ENCODE measurements around the gene UFSP1. TPM values are rescaled to one million over a fixed set of nuclear protein-coding genes. Genes with fewer than 3 reads are reported as not detected.
A peak's percentile ranks its signal among the peaks of the same experiment; 100 is the strongest.

Gene UFSP1
- total and polyA plus RNA-seq, 2 experiments from 2014 or later: 3.9 to 16.0 TPM

GRCh38 chr7:100882785-100883526 is 6.6 kb downstream of the UFSP1 start:
- Histone ChIP-seq H3K9me3 (ENCODE audit: low read depth) (no peaks in the 10 kb centered on the region), H3K27me3 (no peaks in the 10 kb centered on the region), H3K4me1 (ENCODE audit: low read depth) (peaks cover 9% of the 10 kb centered on the region), H3K4me3 (no peak overlapping the region), H3K27ac (peak overlapping the region; percentile 54), H3K36me3 (peaks cover 59% of the 10 kb centered on the region)
- no peak for DNase-seq (ENCODE audit: low read depth in 1 of 2, low spot score in 1 of 2)
- no peak for TF ChIP-seq CTCF (IDR thresholded peaks at IDR 0.05; ENCODE audit: low read depth, low read length)

- Histone ChIP-seq H3K9me3 (ENCODE audit: low read depth) (no peaks in the 10 kb centered on the region), H3K27me3 (no peaks in the 10 kb centered on the region), H3K4me1 (ENCODE audit: low read depth) (peaks cover 9% of the 10 kb centered on the region), H3K4me3 (no peak overlapping the region), H3K27ac (no peak overlapping the region), H3K36me3 (peaks cover 52% of the 10 kb centered on the region)
- DNase-seq (ENCODE audit: low read depth in 1 of 2, low spot score in 1 of 2): no peak
- TF ChIP-seq CTCF (IDR thresholded peaks at IDR 0.05; ENCODE audit: low read depth, low read length): no peak
These were observed 7.3 kb downstream of the UFSP1 start for GRCh38 chr7:100882201-100882600.

GRCh38 chr7:100881136-100881535 is 8.4 kb downstream of the UFSP1 start:
- Histone ChIP-seq H3K4me3 (no peak overlapping the region), H3K27me3 (no peaks in the 10 kb centered on the region), H3K27ac (no peak overlapping the region), H3K36me3 (peaks cover 51% of the 10 kb centered on the region), H3K9me3 (ENCODE audit: low read depth) (no peaks in the 10 kb centered on the region), H3K4me1 (ENCODE audit: low read depth) (peaks cover 10% of the 10 kb centered on the region)
- TF ChIP-seq CTCF (IDR thresholded peaks at IDR 0.05; ENCODE audit: low read depth, low read length): no peak
- no peak for DNase-seq (ENCODE audit: low read depth in 1 of 2, low spot score in 1 of 2)

GRCh38 chr7:100880645-100881044 is 8.9 kb downstream of the UFSP1 start:
- no peak for DNase-seq (ENCODE audit: low read depth in 1 of 2, low spot score in 1 of 2)
- Histone ChIP-seq H3K27ac (no peak overlapping the region), H3K27me3 (no peaks in the 10 kb centered on the region), H3K9me3 (ENCODE audit: low read depth) (no peaks in the 10 kb centered on the region), H3K36me3 (peaks cover 46% of the 10 kb centered on the region), H3K4me3 (no peak overlapping the region), H3K4me1 (ENCODE audit: low read depth) (peaks cover 13% of the 10 kb centered on the region)
- TF ChIP-seq CTCF (IDR thresholded peaks at IDR 0.05; ENCODE audit: low read depth, low read length): no peak

- H3K27ac ChIP-seq: peak overlapping the region; percentile 21
- no peak overlapping the region for H3K4me3 ChIP-seq
- no peak for DNase-seq (ENCODE audit: low read depth in 1 of 2, low spot score in 1 of 2)
- peaks cover 13% of the 10 kb centered on the region for H3K4me1 ChIP-seq (ENCODE audit: low read depth)
- H3K9me3 ChIP-seq (ENCODE audit: low read depth): no peaks in the 10 kb centered on the region
- TF ChIP-seq CTCF (IDR thresholded peaks at IDR 0.05; ENCODE audit: low read depth, low read length): no peak
- H3K36me3 ChIP-seq: peaks cover 40% of the 10 kb centered on the region
- no peaks in the 10 kb centered on the region for H3K27me3 ChIP-seq
These were observed 9.7 kb downstream of the UFSP1 start for GRCh38 chr7:100879685-100880261.

Data from cardiac muscle cell (in vitro differentiated cells and primary cell).